Measurements from ENCODE around the gene WDR82. TPM values are rescaled to one million over a fixed set of nuclear protein-coding genes. Genes with fewer than 3 reads are reported as not detected.

WDR82 gene
- total and polyA plus RNA-seq, 9 of the 15 experiments (the other 6 are each of a cell fraction or from before 2014, with no cell fraction given) = 6.4 to 62.9 (median 37.1) TPM

GRCh38 chr3:52249683-52250082 is 28.8 kb downstream of the WDR82 start (continued):
- no peak for TF ChIP-seq ZNF407 (IDR thresholded peaks at IDR 0.05; ENCODE audit: low read depth)
- TF ChIP-seq, protein P1, sequence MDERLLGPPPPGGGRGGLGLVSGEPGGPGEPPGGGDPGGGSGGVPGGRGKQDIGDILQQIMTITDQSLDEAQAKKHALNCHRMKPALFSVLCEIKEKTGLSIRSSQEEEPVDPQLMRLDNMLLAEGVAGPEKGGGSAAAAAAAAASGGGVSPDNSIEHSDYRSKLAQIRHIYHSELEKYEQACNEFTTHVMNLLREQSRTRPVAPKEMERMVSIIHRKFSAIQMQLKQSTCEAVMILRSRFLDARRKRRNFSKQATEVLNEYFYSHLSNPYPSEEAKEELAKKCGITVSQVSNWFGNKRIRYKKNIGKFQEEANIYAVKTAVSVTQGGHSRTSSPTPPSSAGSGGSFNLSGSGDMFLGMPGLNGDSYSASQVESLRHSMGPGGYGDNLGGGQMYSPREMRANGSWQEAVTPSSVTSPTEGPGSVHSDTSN (CRISPR knock-in tag; IDR thresholded peaks at IDR 0.05; ENCODE audit: low read depth) = no peak
- TF ChIP-seq, protein P1 (tag; conservative IDR thresholded peaks at IDR 0.05; ENCODE audit: low read depth) = no peak
- no peak for TF ChIP-seq ZNF212 (CRISPR knock-in tag; IDR thresholded peaks at IDR 0.05)
- TF ChIP-seq CTBP1 (IDR thresholded peaks at IDR 0.05; ENCODE audit: borderline replicate concordance) = no peak
